CD8-positive, alpha-beta memory T cell (primary cell): ENCODE results near the gene PHAX. TPM values are rescaled to one million over a fixed set of nuclear protein-coding genes. Genes with fewer than 3 reads are reported as not detected.
A peak's percentile ranks its signal among the peaks of the same experiment; 100 is the strongest.

Experiments used
- CTCF ChIA-PET: fragments of 350-600 bp; sonication (Branson Sonifier 250); formaldehyde crosslinking; loops from one replicate; lab custom pipeline; 2021; ENCODE audit warnings: antibody characterized with exemption; lab: Charles Lee
- POLR2A ChIA-PET: fragments of 350-600 bp; sonication (Branson Sonifier 250); formaldehyde crosslinking; loops from one replicate; lab custom pipeline; 2021; ENCODE audit warnings: antibody characterized with exemption; lab: Charles Lee
- DNase-seq, 5 donors: peaks; one replicate each; pipeline versions ENCODE4 v3.0.0 to v3.0.0-alpha.2; 2020 to 2022; ENCODE audit warnings: mixed read lengths in 1 of 5
- H3K27ac ChIP-seq: one replicate; pipeline ENCODE4 v1.7.0; 2013; ENCODE audit warnings: low read depth, mild to moderate bottlenecking, low read length, moderate library complexity
- H3K27me3 ChIP-seq: 2 replicates; pipeline ENCODE4 v1.7.0; 2013; ENCODE audit warnings: low read length, mild to moderate bottlenecking; ENCODE audit not compliant: insufficient read depth, poor library complexity, severe bottlenecking
- H3K36me3 ChIP-seq: 2 replicates; pipeline ENCODE4 v1.7.0; 2013; ENCODE audit warnings: mild to moderate bottlenecking, low read length, moderate library complexity; ENCODE audit not compliant: insufficient read depth
- H3K4me1 ChIP-seq: 2 replicates; pipeline ENCODE4 v1.7.0; 2013; ENCODE audit warnings: mild to moderate bottlenecking, low read length, moderate library complexity; ENCODE audit not compliant: insufficient read depth
- H3K4me3 ChIP-seq: 2 replicates; pipeline ENCODE4 v1.7.0; 2013; ENCODE audit warnings: mild to moderate bottlenecking, low read length
- H3K9me3 ChIP-seq: 2 replicates; pipeline ENCODE4 v1.7.0; 2013; ENCODE audit warnings: mild to moderate bottlenecking, low read length
- H3K27ac Mint-ChIP-seq, 8 donors: one replicate each; pipeline ENCODE4 v1.8.0; 2020 to 2021; ENCODE audit warnings: mixed read lengths in 8 of 8, mild to moderate bottlenecking in 6 of 8, inconsistent platforms in 3 of 8, moderate library complexity in 3 of 8
- H3K27me3 Mint-ChIP-seq, 2 donors: one replicate each; pipeline ENCODE4 v1.8.0; 2020 to 2021; ENCODE audit warnings: mixed read lengths in 2 of 2, mild to moderate bottlenecking in 1 of 2, moderate library complexity in 1 of 2
- H3K36me3 Mint-ChIP-seq, 3 donors: one replicate each; pipeline ENCODE4 v1.8.0; 2020 to 2021; ENCODE audit warnings: mixed read lengths in 3 of 3, inconsistent platforms in 1 of 3, mild to moderate bottlenecking in 1 of 3
- H3K4me1 Mint-ChIP-seq, 3 donors: one replicate each; pipeline ENCODE4 v1.8.0; 2020 to 2021; ENCODE audit warnings: mixed read lengths in 3 of 3, inconsistent platforms in 1 of 3, mild to moderate bottlenecking in 1 of 3
- H3K4me3 Mint-ChIP-seq, 7 donors: one replicate each; pipeline ENCODE4 v1.8.0; 2020 to 2021; ENCODE audit warnings: mixed read lengths in 7 of 7, mild to moderate bottlenecking in 6 of 7, moderate library complexity in 4 of 7, inconsistent platforms in 2 of 7
- H3K9me3 Mint-ChIP-seq, 5 donors: one replicate each; pipeline ENCODE4 v1.8.0; 2020 to 2022; ENCODE audit warnings: mixed read lengths in 5 of 5, mild to moderate bottlenecking in 3 of 5, moderate library complexity in 2 of 5, inconsistent platforms in 1 of 5
- polyA plus RNA-seq: library from polyadenylated mRNA; unstranded; fragments of 300-500 nt; fragmentation: Illumina TruSeq; gene quantifications from one replicate; pipeline ENCODE4 v1.2.3, GENCODE V29; 2021
- total RNA-seq, 2 experiments: library from RNA; stranded (reverse); gene quantifications; one replicate each; pipeline ENCODE4 v1.2.3, GENCODE V29; 2021

Gene PHAX
- total and polyA plus RNA-seq, 3 experiments from 2014 or later = 59.2 to 110 (median 68.2) TPM

DNA sequence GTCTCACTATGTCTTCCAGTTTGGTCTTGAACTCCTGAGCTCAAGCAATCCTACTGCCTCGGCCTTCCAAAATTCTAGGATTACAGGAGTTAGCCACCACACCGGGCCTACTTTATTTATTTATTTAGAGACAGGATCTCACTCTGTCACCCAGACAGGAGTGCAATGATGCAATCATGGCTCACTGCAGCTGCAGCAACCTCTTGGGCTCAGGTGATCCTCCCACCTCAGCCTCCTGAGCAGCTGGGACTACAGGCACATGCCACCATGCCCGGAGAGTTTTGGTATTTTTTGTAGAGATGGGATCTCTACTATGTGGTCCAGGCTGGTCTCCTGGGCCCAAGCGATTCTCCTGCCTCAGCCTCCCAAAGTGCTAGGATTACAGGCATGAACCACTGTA, 32.8 kb downstream of the PHAX start:
- Histone ChIP-seq H3K27ac (no peak overlapping the region), H3K36me3 (no peaks in the 10 kb centered on the region), H3K4me1 (no peaks in the 10 kb centered on the region), H3K9me3 (no peaks in the 10 kb centered on the region), H3K27me3 (no peaks in the 10 kb centered on the region), H3K4me3 (no peak overlapping the region)
- Mint-ChIP-seq H3K36me3 (no peaks in the 10 kb centered on the region), H3K27ac (no peak overlapping the region), H3K9me3 (no peaks in the 10 kb centered on the region), H3K27me3 (peaks cover 0 to 4% of the 10 kb centered on the region in 2 donors), H3K4me1 (no peaks in the 10 kb centered on the region), H3K4me3 (no peak overlapping the region)
- no peak for DNase-seq
- ChIA-PET POLR2A (no interaction called here), CTCF (no interaction called here)

DNA sequence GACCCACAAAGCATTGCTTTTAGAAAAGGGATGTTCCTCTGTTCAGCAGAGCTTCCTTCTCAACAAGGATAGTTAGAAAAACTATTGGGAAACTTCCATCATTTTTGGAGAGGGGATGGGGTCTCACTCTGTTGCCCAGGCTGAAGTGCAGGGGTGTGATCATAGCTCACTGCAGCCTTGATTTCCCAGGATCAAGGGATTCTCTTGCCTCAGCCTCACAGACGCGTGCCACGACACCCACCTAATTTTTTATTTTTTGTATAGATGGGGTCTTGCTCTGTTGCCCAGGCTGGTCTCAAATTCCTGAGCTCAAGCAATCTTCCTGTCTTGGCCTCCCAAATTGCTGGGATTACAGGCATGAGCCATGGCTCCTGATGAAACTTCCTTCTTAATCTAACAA, 34.8 kb downstream of the PHAX start:
- POLR2A ChIA-PET = no interaction called here
- no peaks in the 10 kb centered on the region for H3K9me3 ChIP-seq
- DNase-seq = no peak
- no peaks in the 10 kb centered on the region for H3K36me3 ChIP-seq
- Mint-ChIP-seq H3K4me1 (no peaks in the 10 kb centered on the region), H3K27me3 (peaks cover 0 to 4% of the 10 kb centered on the region in 2 donors), H3K36me3 (no peaks in the 10 kb centered on the region), H3K27ac (no peak overlapping the region), H3K4me3 (no peak overlapping the region), H3K9me3 (no peaks in the 10 kb centered on the region)
- CTCF ChIA-PET = no interaction called here
- H3K27me3 ChIP-seq = no peaks in the 10 kb centered on the region
- H3K4me3 ChIP-seq = no peak overlapping the region
- H3K27ac ChIP-seq = no peak overlapping the region
- no peaks in the 10 kb centered on the region for H3K4me1 ChIP-seq

GRCh38 chr5:126636956-126637355, 36.2 kb downstream of the PHAX start:
- H3K9me3 Mint-ChIP-seq = no peaks in the 10 kb centered on the region
- H3K36me3 ChIP-seq = no peaks in the 10 kb centered on the region
- no peaks in the 10 kb centered on the region for H3K4me1 ChIP-seq
- DNase-seq = no peak
- ChIA-PET POLR2A (no interaction called here), CTCF (no interaction called here)
- no peaks in the 10 kb centered on the region for H3K27me3 ChIP-seq
- H3K4me3 Mint-ChIP-seq = no peak overlapping the region
- no peaks in the 10 kb centered on the region for H3K9me3 ChIP-seq
- no peak overlapping the region for H3K27ac Mint-ChIP-seq
- no peak overlapping the region for H3K4me3 ChIP-seq
- no peaks in the 10 kb centered on the region for H3K36me3 Mint-ChIP-seq
- H3K27ac ChIP-seq = no peak overlapping the region
- peaks cover 0 to 5% of the 10 kb centered on the region in 2 donors for H3K27me3 Mint-ChIP-seq
- no peaks in the 10 kb centered on the region for H3K4me1 Mint-ChIP-seq

DNA sequence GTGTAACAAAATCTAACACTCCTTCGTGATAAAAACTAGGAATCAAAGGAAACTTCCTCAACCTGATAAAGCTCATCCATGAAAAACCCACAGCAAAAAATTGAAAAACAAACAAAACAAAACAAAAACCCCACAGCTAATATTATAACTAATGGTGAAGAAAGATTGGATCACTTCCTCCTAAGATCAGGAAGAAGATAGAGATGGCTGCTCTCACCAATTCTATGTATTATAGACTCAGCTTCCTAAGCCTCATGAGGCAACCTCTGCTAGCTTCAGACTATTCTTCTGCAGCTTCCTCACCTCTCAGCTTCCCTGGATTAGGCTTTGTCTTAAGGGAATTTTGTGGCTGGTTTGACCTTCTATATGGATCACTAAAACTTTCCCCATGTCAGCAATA, 40.1 kb downstream of the PHAX start:
- no peaks in the 10 kb centered on the region for H3K36me3 ChIP-seq
- peaks cover 0 to 8% of the 10 kb centered on the region in 2 donors for H3K27me3 Mint-ChIP-seq
- H3K27ac ChIP-seq = no peak overlapping the region
- no peak overlapping the region for H3K4me3 ChIP-seq
- H3K9me3 Mint-ChIP-seq = peaks cover 2 to 8% (median 7%) of the 10 kb centered on the region in 5 donors
- no peaks in the 10 kb centered on the region for H3K27me3 ChIP-seq
- ChIA-PET POLR2A (no interaction called here), CTCF (no interaction called here)
- H3K4me1 ChIP-seq = no peaks in the 10 kb centered on the region
- no peaks in the 10 kb centered on the region for H3K4me1 Mint-ChIP-seq
- H3K27ac Mint-ChIP-seq = no peak overlapping the region
- H3K36me3 Mint-ChIP-seq = peaks cover 0 to 2% (median 0%) of the 10 kb centered on the region in 3 donors
- H3K4me3 Mint-ChIP-seq = no peak overlapping the region
- no peak for DNase-seq
- H3K9me3 ChIP-seq = no peaks in the 10 kb centered on the region

- H3K9me3 ChIP-seq = no peaks in the 10 kb centered on the region
- Mint-ChIP-seq H3K36me3 (peaks cover 0 to 2% (median 0%) of the 10 kb centered on the region in 3 donors), H3K27ac (no peak overlapping the region), H3K4me1 (no peaks in the 10 kb centered on the region), H3K4me3 (no peak overlapping the region), H3K27me3 (peaks cover 0 to 8% of the 10 kb centered on the region in 2 donors), H3K9me3 (peaks cover 2 to 10% (median 7%) of the 10 kb centered on the region in 5 donors)
- no peaks in the 10 kb centered on the region for H3K36me3 ChIP-seq
- H3K4me1 ChIP-seq = no peaks in the 10 kb centered on the region
- no peaks in the 10 kb centered on the region for H3K27me3 ChIP-seq
- no peak for DNase-seq
- POLR2A ChIA-PET = no interaction called here
- H3K4me3 ChIP-seq = no peak overlapping the region
- CTCF ChIA-PET = no interaction called here
- no peak overlapping the region for H3K27ac ChIP-seq
Measured at GRCh38 chr5:126641387-126641786, 40.6 kb downstream of the PHAX start.

DNA sequence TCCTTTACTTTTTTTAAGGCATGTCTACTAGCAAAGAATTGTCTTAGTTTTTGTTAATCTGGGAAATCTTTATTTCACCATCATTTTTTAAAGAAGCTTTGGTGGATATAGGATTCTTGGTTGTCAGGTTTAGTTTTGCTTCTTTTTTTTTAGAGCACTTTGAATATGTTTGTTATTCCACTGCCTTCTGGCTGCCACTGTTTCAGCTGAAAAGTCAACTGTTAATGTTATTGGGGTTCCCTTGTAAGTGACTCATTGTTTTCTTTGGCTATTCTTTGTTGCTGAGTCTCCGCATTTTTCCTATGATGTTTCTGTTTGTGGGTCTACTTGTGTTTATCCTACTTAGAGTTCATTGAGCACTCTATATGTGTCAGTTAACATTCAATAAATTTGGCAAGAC, 44.4 kb downstream of the PHAX start:
- no peaks in the 10 kb centered on the region for H3K27me3 ChIP-seq
- Mint-ChIP-seq H3K27me3 (peaks cover 9 to 14% of the 10 kb centered on the region in 2 donors), H3K4me1 (no peaks in the 10 kb centered on the region), H3K9me3 (peaks cover 2 to 10% (median 7%) of the 10 kb centered on the region in 5 donors), H3K36me3 (peaks cover 0 to 2% (median 0%) of the 10 kb centered on the region in 3 donors), H3K27ac (peak overlapping the region in 1 of 8 donors; percentile 1), H3K4me3 (no peak overlapping the region)
- CTCF ChIA-PET = no interaction called here
- no peaks in the 10 kb centered on the region for H3K9me3 ChIP-seq
- H3K4me3 ChIP-seq = no peak overlapping the region
- DNase-seq = no peak
- POLR2A ChIA-PET = no interaction called here
- H3K4me1 ChIP-seq = no peaks in the 10 kb centered on the region
- no peak overlapping the region for H3K27ac ChIP-seq
- no peaks in the 10 kb centered on the region for H3K36me3 ChIP-seq

GRCh38 chr5:126647071-126647470, 46.3 kb downstream of the PHAX start:
- H3K27ac Mint-ChIP-seq = no peak overlapping the region
- Histone ChIP-seq H3K4me3 (no peak overlapping the region), H3K9me3 (no peaks in the 10 kb centered on the region), H3K4me1 (no peaks in the 10 kb centered on the region), H3K27me3 (peaks cover 4% of the 10 kb centered on the region), H3K36me3 (no peaks in the 10 kb centered on the region), H3K27ac (no peak overlapping the region)
- DNase-seq = no peak
- H3K36me3 Mint-ChIP-seq = peaks cover 0 to 2% (median 0%) of the 10 kb centered on the region in 3 donors
- POLR2A ChIA-PET = no interaction called here
- no peaks in the 10 kb centered on the region for H3K4me1 Mint-ChIP-seq
- peaks cover 2 to 10% (median 7%) of the 10 kb centered on the region in 5 donors for H3K9me3 Mint-ChIP-seq
- H3K4me3 Mint-ChIP-seq = no peak overlapping the region
- peaks cover 8 to 14% of the 10 kb centered on the region in 2 donors for H3K27me3 Mint-ChIP-seq
- CTCF ChIA-PET = no interaction called here

- CTCF ChIA-PET = no interaction called here
- no peaks in the 10 kb centered on the region for H3K36me3 ChIP-seq
Measured at GRCh38 chr5:126648471-126648870, 47.7 kb downstream of the PHAX start.

More at GRCh38 chr5:126648471-126648870, 47.7 kb downstream of the PHAX start:
- no peaks in the 10 kb centered on the region for H3K4me1 ChIP-seq
- H3K27me3 Mint-ChIP-seq = peaks cover 8 to 14% of the 10 kb centered on the region in 2 donors
- peaks cover 0 to 2% (median 0%) of the 10 kb centered on the region in 3 donors for H3K36me3 Mint-ChIP-seq
- no peak for DNase-seq
- no peak overlapping the region for H3K4me3 Mint-ChIP-seq
- no peaks in the 10 kb centered on the region for H3K9me3 ChIP-seq
- POLR2A ChIA-PET = no interaction called here
- peaks cover 2 to 10% (median 7%) of the 10 kb centered on the region in 5 donors for H3K9me3 Mint-ChIP-seq
- no peak overlapping the region for H3K4me3 ChIP-seq
- peaks cover 4% of the 10 kb centered on the region for H3K27me3 ChIP-seq
- no peaks in the 10 kb centered on the region for H3K4me1 Mint-ChIP-seq
- no peak overlapping the region for H3K27ac ChIP-seq
- no peak overlapping the region for H3K27ac Mint-ChIP-seq
